HepG2 (cell line): ENCODE results near the gene TCF19. TPM values are rescaled to one million over a fixed set of nuclear protein-coding genes. Genes with fewer than 3 reads are reported as not detected.

Source experiments
- FOXO4 ChIP-seq: sonication (generic); formaldehyde crosslinking; conservative IDR thresholded peaks from 2 replicates; pipeline ENCODE4 v1.8.1; 2023; ENCODE audit warnings: missing genetic modification reagents
- FOXP1 ChIP-seq, 2 experiments: fragments of 450-650 bp in 1 of 2; IDR thresholded peaks; 2 replicates each; pipeline ENCODE4 v1.6.1; 2017 to 2018; ENCODE audit warnings: antibody characterized with exemption in 1 of 2
- PRDM10 ChIP-seq: sonication (generic); formaldehyde crosslinking; IDR thresholded peaks from 2 replicates; pipeline ENCODE4 v1.4.0; 2020; ENCODE audit warnings: low read depth, missing genetic modification reagents
- THRA ChIP-seq: sonication (generic); formaldehyde crosslinking; IDR thresholded peaks from 2 replicates; pipeline ENCODE4 v1.4.0; 2020; ENCODE audit warnings: missing genetic modification reagents, borderline replicate concordance
- ZNF12 ChIP-seq: sonication (generic); formaldehyde crosslinking; IDR thresholded peaks from 2 replicates; pipeline ENCODE4 v1.5.0; 2020; ENCODE audit warnings: missing genetic modification reagents
- ZNF326 ChIP-seq: sonication (generic); formaldehyde crosslinking; IDR thresholded peaks from 2 replicates; pipeline ENCODE4 v1.4.0; 2020; ENCODE audit warnings: missing genetic modification reagents, borderline replicate concordance
- ZNF83 ChIP-seq: sonication (generic); formaldehyde crosslinking; IDR thresholded peaks from 2 replicates; pipeline ENCODE4 v1.4.0; 2020; ENCODE audit warnings: missing genetic modification reagents, mild to moderate bottlenecking, borderline replicate concordance
- ZNF841 ChIP-seq: sonication (generic); formaldehyde crosslinking; IDR thresholded peaks from 2 replicates; pipeline ENCODE4 v1.8.1; 2023; ENCODE audit warnings: missing genetic modification reagents, borderline replicate concordance
- polyA plus RNA-seq, 8 experiments: library from polyadenylated mRNA; depleted of rRNA in 3 of 8; stranded (reverse) in 7 of 8; unstranded in 1 of 8; fragments of >200 nt; fragmentation: Illumina TruSeq in 4 of 8; extraction: Trizol in 4 of 8; gene quantifications; 2 replicates each; pipeline versions ENCODE4 v1.2.1 to v1.2.3, GENCODE V29; 2011 to 2016; ENCODE audit warnings: low read depth in 4 of 8, missing spikeins in 1 of 8, mixed read lengths in 1 of 8; ENCODE audit not compliant: insufficient read depth in 1 of 8
- total RNA-seq, 5 experiments: library from RNA; depleted of rRNA; stranded (reverse); fragments of >200 nt; fragmentation: Illumina TruSeq; extraction: Trizol; gene quantifications; 2 replicates each; pipeline ENCODE4 v1.2.3, GENCODE V29; 2016; ENCODE audit warnings: low read depth in 1 of 5
- TF ChIP-seq, protein P1 (sequence below): sonication (generic); formaldehyde crosslinking; IDR thresholded peaks from 2 replicates; pipeline ENCODE4 v1.4.0; 2020; ENCODE audit warnings: missing genetic modification reagents

The TCF19 gene
- total and polyA plus RNA-seq, 2 of the 13 experiments (the other 11 are each of a cell fraction or from before 2014, with no cell fraction given): 4.9 to 22.2 TPM

- TF ChIP-seq PRDM10 (CRISPR knock-in tag): no peak
- TF ChIP-seq ZNF841 (CRISPR knock-in tag): no peak
- TF ChIP-seq THRA (CRISPR knock-in tag): no peak
- no peak for TF ChIP-seq ZNF12
- TF ChIP-seq, protein P1, sequence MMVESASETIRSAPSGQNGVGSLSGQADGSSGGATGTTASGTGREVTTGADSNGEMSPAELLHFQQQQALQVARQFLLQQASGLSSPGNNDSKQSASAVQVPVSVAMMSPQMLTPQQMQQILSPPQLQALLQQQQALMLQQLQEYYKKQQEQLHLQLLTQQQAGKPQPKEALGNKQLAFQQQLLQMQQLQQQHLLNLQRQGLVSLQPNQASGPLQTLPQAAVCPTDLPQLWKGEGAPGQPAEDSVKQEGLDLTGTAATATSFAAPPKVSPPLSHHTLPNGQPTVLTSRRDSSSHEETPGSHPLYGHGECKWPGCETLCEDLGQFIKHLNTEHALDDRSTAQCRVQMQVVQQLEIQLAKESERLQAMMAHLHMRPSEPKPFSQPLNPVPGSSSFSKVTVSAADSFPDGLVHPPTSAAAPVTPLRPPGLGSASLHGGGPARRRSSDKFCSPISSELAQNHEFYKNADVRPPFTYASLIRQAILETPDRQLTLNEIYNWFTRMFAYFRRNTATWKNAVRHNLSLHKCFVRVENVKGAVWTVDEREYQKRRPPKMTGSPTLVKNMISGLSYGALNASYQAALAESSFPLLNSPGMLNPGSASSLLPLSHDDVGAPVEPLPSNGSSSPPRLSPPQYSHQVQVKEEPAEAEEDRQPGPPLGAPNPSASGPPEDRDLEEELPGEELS (CRISPR knock-in tag): no peak
- TF ChIP-seq FOXP1 (IDR thresholded peaks at IDR 0.05): no peak
- TF ChIP-seq FOXP1 (CRISPR knock-in tag; IDR thresholded peaks at IDR 0.05): no peak
- no peak for TF ChIP-seq FOXO4 (CRISPR knock-in tag)
- no peak for TF ChIP-seq ZNF326 (CRISPR knock-in tag)
- no peak for TF ChIP-seq ZNF83 (CRISPR knock-in tag)
- TF ChIP-seq, all 625 proteins: peak for 0
Observed at GRCh38 chr6:31126396-31127175, 31.8 kb upstream of the TCF19 start (continued).
